SU-DHL-6 (cell line): ENCODE measurements around the gene SYNGR1.

Source experiments
- H2AFZ ChIP-seq: fragments of 200-600 bp; sonication (generic); 2 replicates; pipeline ENCODE4 v1.6.1; 2014; ENCODE audit warnings: low read depth, mild to moderate bottlenecking, moderate library complexity, mixed read lengths, antibody characterized with exemption, low read length; ENCODE audit not compliant: severe bottlenecking
- H3F3A ChIP-seq: fragments of 200-600 bp; shearing (Covaris generic); 2 replicates; pipeline ENCODE4 v1.6.0; 2016; ENCODE audit warnings: antibody characterized with exemption, mild to moderate bottlenecking; ENCODE audit not compliant: insufficient read depth
- H3K27ac ChIP-seq: fragments of 200-600 bp; sonication (generic); 2 replicates; pipeline ENCODE4 v1.5.1; 2016; ENCODE audit warnings: low read depth, mild to moderate bottlenecking, low read length, moderate library complexity, mixed read lengths
- H3K27me3 ChIP-seq: fragments of 200-600 bp; sonication (generic), shearing (Covaris generic); 2 replicates; pipeline ENCODE4 v1.6.0; 2014; ENCODE audit warnings: mild to moderate bottlenecking, low read length
- H3K36me3 ChIP-seq: fragments of 200-600 bp; sonication (generic); 2 replicates; pipeline ENCODE4 v1.6.1; 2014; ENCODE audit warnings: mild to moderate bottlenecking, low read length, mixed read lengths
- H3K4me2 ChIP-seq: fragments of 300-600, 200-600 bp; shearing (Covaris generic), sonication (generic); 2 replicates; pipeline ENCODE4 v1.6.0; 2014; ENCODE audit warnings: low read length, low read depth, mild to moderate bottlenecking; ENCODE audit not compliant: poor library complexity, severe bottlenecking
- H3K4me3 ChIP-seq: fragments of 200-600 bp; sonication (generic); 2 replicates; pipeline ENCODE4 v1.5.1; 2014; ENCODE audit warnings: antibody characterized with exemption, low read length, mild to moderate bottlenecking, mixed read lengths; ENCODE audit not compliant: insufficient read depth, poor library complexity, severe bottlenecking
- H3K79me2 ChIP-seq: fragments of 200-600 bp; sonication (generic); 2 replicates; pipeline ENCODE4 v1.6.1; 2014; ENCODE audit warnings: mild to moderate bottlenecking, low read length, moderate library complexity; ENCODE audit not compliant: insufficient read depth
- H3K9ac ChIP-seq: fragments of 200-600 bp; sonication (generic); 2 replicates; pipeline ENCODE4 v1.7.0; 2014; ENCODE audit warnings: mild to moderate bottlenecking, low read length
- H3K9me2 ChIP-seq: fragments of 200-600 bp; sonication (generic); replicated peaks from 2 replicates; pipeline ENCODE4 v1.6.1; 2014; ENCODE audit warnings: low read length; ENCODE audit not compliant: insufficient read depth
- H3K9me3 ChIP-seq: fragments of 200-600 bp; sonication (generic); 2 replicates; pipeline ENCODE4 v1.6.1; 2014; ENCODE audit warnings: low read length, mixed read lengths; ENCODE audit not compliant: insufficient read depth
- H4K20me1 ChIP-seq: fragments of 200-600 bp; sonication (generic); 2 replicates; pipeline ENCODE4 v1.6.1; 2014; ENCODE audit warnings: low read depth, mild to moderate bottlenecking, antibody characterized with exemption, low read length, moderate library complexity, mixed read lengths
- CTCF ChIP-seq: fragments of 200-600 bp; sonication (generic); IDR thresholded peaks from one replicate; pipeline ENCODE4 v1.5.1; 2017; ENCODE audit warnings: antibody characterized with exemption, mild to moderate bottlenecking, low read length, moderate library complexity; ENCODE audit not compliant: insufficient read depth, poor library complexity, severe bottlenecking
- EZH2phosphoT487 ChIP-seq: fragments of 200-600 bp; sonication (generic), shearing (Covaris generic); conservative IDR thresholded peaks from 2 replicates; pipeline ENCODE4 v1.6.1; 2018; ENCODE audit warnings: mild to moderate bottlenecking, antibody characterized with exemption, low read length, moderate library complexity, mixed read lengths

SYNGR1 gene

GRCh38 chr22:39364714-39365491 is 15.1 kb downstream of the SYNGR1 start:
- no peaks in the 10 kb centered on the region for H3K9me2 ChIP-seq
- H3K79me2 ChIP-seq = no peaks in the 10 kb centered on the region
- H3K4me2 ChIP-seq = no peak overlapping the region
- no peaks in the 10 kb centered on the region for H3K9me3 ChIP-seq
- H2AFZ ChIP-seq = no peak overlapping the region
- H3F3A ChIP-seq = no peaks in the 10 kb centered on the region
- no peak overlapping the region for H3K4me3 ChIP-seq
- no peaks in the 10 kb centered on the region for H3K27me3 ChIP-seq
- H3K36me3 ChIP-seq = no peaks in the 10 kb centered on the region
- H3K9ac ChIP-seq = no peak overlapping the region
- TF ChIP-seq EZH2phosphoT487 = no peak
- no peak for TF ChIP-seq CTCF
- no peaks in the 10 kb centered on the region for H4K20me1 ChIP-seq
- no peak overlapping the region for H3K27ac ChIP-seq

DNA sequence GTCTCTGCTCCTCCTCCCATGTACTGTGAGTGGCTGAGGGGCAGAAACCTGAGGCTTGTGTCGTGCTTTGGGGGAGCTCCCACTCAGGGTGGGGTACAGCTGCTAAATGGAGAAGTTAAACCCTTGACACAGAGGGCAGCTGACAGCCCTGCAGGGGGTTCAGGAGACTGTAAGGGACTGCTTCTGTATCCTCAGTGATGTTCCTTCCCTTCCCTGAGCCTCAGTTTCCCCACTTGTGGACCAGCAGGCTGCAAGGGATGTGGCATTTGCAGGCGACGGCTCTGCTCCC is 15.6 kb downstream of the SYNGR1 start:
- no peaks in the 10 kb centered on the region for H3K9me3 ChIP-seq
- H3K9ac ChIP-seq = no peak overlapping the region
- no peaks in the 10 kb centered on the region for H3F3A ChIP-seq
- no peak overlapping the region for H3K27ac ChIP-seq
- no peaks in the 10 kb centered on the region for H4K20me1 ChIP-seq
- H2AFZ ChIP-seq = no peak overlapping the region
- H3K79me2 ChIP-seq = no peaks in the 10 kb centered on the region
- no peaks in the 10 kb centered on the region for H3K9me2 ChIP-seq
- no peaks in the 10 kb centered on the region for H3K27me3 ChIP-seq
- H3K4me2 ChIP-seq = no peak overlapping the region
- H3K36me3 ChIP-seq = no peaks in the 10 kb centered on the region
- no peak for TF ChIP-seq CTCF
- TF ChIP-seq EZH2phosphoT487 = no peak
- H3K4me3 ChIP-seq = no peak overlapping the region

DNA sequence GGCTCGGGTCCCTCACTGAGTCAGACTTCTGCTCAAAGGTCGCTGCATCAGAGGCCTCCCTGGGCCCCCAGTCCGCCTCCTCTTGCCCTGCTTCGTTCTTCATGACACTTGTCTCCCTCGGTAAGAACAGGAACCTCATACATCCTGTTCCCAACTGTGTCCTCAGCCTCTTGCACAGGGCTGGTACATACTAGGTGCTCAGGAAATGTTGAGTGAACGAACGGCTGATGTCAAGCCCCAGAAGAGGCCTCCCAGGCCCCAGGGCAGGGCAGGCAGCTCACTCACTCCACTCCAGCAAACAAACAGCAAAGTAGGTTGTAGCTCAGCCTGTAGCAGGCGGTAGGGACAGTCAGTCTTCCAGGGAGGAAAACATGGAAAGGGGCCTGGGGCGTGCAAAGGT is 17.2 kb downstream of the SYNGR1 start:
- Histone ChIP-seq H4K20me1 (no peaks in the 10 kb centered on the region), H3K9me2 (no peaks in the 10 kb centered on the region), H3K27me3 (no peaks in the 10 kb centered on the region), H3K9ac (no peak overlapping the region), H2AFZ (no peak overlapping the region), H3K36me3 (no peaks in the 10 kb centered on the region), H3K27ac (no peak overlapping the region), H3K9me3 (no peaks in the 10 kb centered on the region), H3K4me2 (no peak overlapping the region), H3K4me3 (no peak overlapping the region), H3F3A (no peaks in the 10 kb centered on the region), H3K79me2 (no peaks in the 10 kb centered on the region)
- TF ChIP-seq EZH2phosphoT487 (no peak), CTCF (no peak)
